ENCODE measurements around the gene WDR37.

The WDR37 gene

GRCh38 chr10:1128115-1128514 lies 71.9 kb downstream of the WDR37 start:
- TF ChIP-seq CTCF (conservative IDR thresholded peaks at IDR 0.05; ENCODE audit: low read depth, low read length), result no peak
- no peak overlapping the region for H3K4me3 ChIP-seq (ENCODE audit: low read depth, low read length)
- DNase-seq (ENCODE audit: low read depth), result peak; percentile 12

GRCh38 chr10:1128649-1129048 lies 72.5 kb downstream of the WDR37 start:
- no peak for DNase-seq (ENCODE audit: low read depth)
- no peak for TF ChIP-seq CTCF (conservative IDR thresholded peaks at IDR 0.05; ENCODE audit: low read depth, low read length)

GRCh38 chr10:1130226-1130625 lies 74.0 kb downstream of the WDR37 start:
- no peak for TF ChIP-seq CTCF (conservative IDR thresholded peaks at IDR 0.05; ENCODE audit: low read depth, low read length)
- H3K4me3 ChIP-seq (ENCODE audit: low read depth, low read length), result no peak overlapping the region
- DNase-seq (ENCODE audit: low read depth), result no peak

More at GRCh38 chr10:1128649-1129048, 72.5 kb downstream of the WDR37 start:
- H3K4me3 ChIP-seq (ENCODE audit: low read depth, low read length), result no peak overlapping the region

GRCh38 chr10:1130995-1131790 lies 75.0 kb downstream of the WDR37 start:
- no peak overlapping the region for H3K4me3 ChIP-seq (ENCODE audit: low read depth, low read length)
- TF ChIP-seq CTCF (conservative IDR thresholded peaks at IDR 0.05; ENCODE audit: low read depth, low read length), result no peak
- no peak for DNase-seq (ENCODE audit: low read depth)

GRCh38 chr10:1132584-1132983 lies 76.4 kb downstream of the WDR37 start:
- H3K4me3 ChIP-seq (ENCODE audit: low read depth, low read length), result no peak overlapping the region
- no peak for DNase-seq (ENCODE audit: low read depth)
- TF ChIP-seq CTCF (conservative IDR thresholded peaks at IDR 0.05; ENCODE audit: low read depth, low read length), result no peak

GRCh38 chr10:1133495-1134045 lies 77.4 kb downstream of the WDR37 start:
- no peak for DNase-seq (ENCODE audit: low read depth)
- no peak for TF ChIP-seq CTCF (conservative IDR thresholded peaks at IDR 0.05; ENCODE audit: low read depth, low read length)
- H3K4me3 ChIP-seq (ENCODE audit: low read depth, low read length), result no peak overlapping the region

- no peak for TF ChIP-seq CTCF (conservative IDR thresholded peaks at IDR 0.05; ENCODE audit: low read depth, low read length)
- no peak overlapping the region for H3K4me3 ChIP-seq (ENCODE audit: low read depth, low read length)
- DNase-seq (ENCODE audit: low read depth), result no peak
Measured at GRCh38 chr10:1134156-1134555, 78.0 kb downstream of the WDR37 start.
